Measurements from ENCODE around the gene XYLT1. TPM values are rescaled to one million over a fixed set of nuclear protein-coding genes. Genes with fewer than 3 reads are reported as not detected.

The XYLT1 gene
- polyA plus RNA-seq, 1 of the 3 experiments (the other 2 are of a cell fraction), result 17.6 TPM

GRCh38 chr16:17056666-17057065 is 414.1 kb downstream of the XYLT1 start:
- CTCF ChIA-PET, result no interaction called here
- no peaks in the 10 kb centered on the region for H3K9me2 ChIP-seq
- no CpG with 5 or more reads among the region's 1 CpG for WGBS (ENCODE audit: low lambda C conversion rate)

More at GRCh38 chr16:17056666-17057065, 414.1 kb downstream of the XYLT1 start:
- no peak for TF ChIP-seq FOXM1 (IDR thresholded peaks at IDR 0.05; ENCODE audit: low read depth)
- no peak for TF ChIP-seq NRF1 (IDR thresholded peaks at IDR 0.05; ENCODE audit: low read depth, low read length)
- no peak for TF ChIP-seq USF2 (IDR thresholded peaks at IDR 0.05; ENCODE audit: borderline replicate concordance, low read depth, low read length)
- TF ChIP-seq MEF2A (IDR thresholded peaks at IDR 0.05; ENCODE audit: borderline replicate concordance, low read depth), result no peak
- no peak for TF ChIP-seq FOSL2 (IDR thresholded peaks at IDR 0.05; ENCODE audit: borderline replicate concordance, low read depth)
- no peak for TF ChIP-seq NFIC (IDR thresholded peaks at IDR 0.05; ENCODE audit: borderline replicate concordance)
- TF ChIP-seq RAD21 (IDR thresholded peaks at IDR 0.05; ENCODE audit: low read length), result no peak
- no peak for TF ChIP-seq POLR2AphosphoS5 (IDR thresholded peaks at IDR 0.05; ENCODE audit: low read depth, low read length)
- no peak for TF ChIP-seq CTCF (IDR thresholded peaks at IDR 0.05)
- no peak for TF ChIP-seq PBX3 (IDR thresholded peaks at IDR 0.05)
- TF ChIP-seq MXI1 (IDR thresholded peaks at IDR 0.05; ENCODE audit: low read depth, low read length), result no peak
- no peaks in the 10 kb centered on the region for H3K36me3 ChIP-seq (replicated peaks in 1 of 2; ENCODE audit: control insufficient read depth in 1 of 2, insufficient read depth in 2 of 2, low read length in 1 of 2)
- no peaks in the 10 kb centered on the region for H3F3A ChIP-seq (replicated peaks; ENCODE audit: insufficient read depth)
- H3K9me3 ChIP-seq, result no peaks in the 10 kb centered on the region
- no peak overlapping the region for H2AFZ ChIP-seq (ENCODE audit: low read depth)
- no peak overlapping the region for H3K4me2 ChIP-seq
- H4K20me1 ChIP-seq (ENCODE audit: insufficient read depth), result no peaks in the 10 kb centered on the region
- no peak for DNase-seq
- H3K27me3 ChIP-seq (ENCODE audit: insufficient read depth), result no peaks in the 10 kb centered on the region
- H3K4me1 ChIP-seq (ENCODE audit: control insufficient read depth in 1 of 2, insufficient read depth in 2 of 2, low read depth in 1 of 2, low read length in 1 of 2), result peaks cover 0 to 5% of the 10 kb centered on the region in 2 experiments; a peak in 1 of 4 replicates
- POLR2A ChIA-PET, result no interaction called here
- no peak overlapping the region for H3K4me3 ChIP-seq (ENCODE audit: low read depth in 2 of 2, low read length in 1 of 2)
- no peak overlapping the region for H3K9ac ChIP-seq
- no peak overlapping the region for H3K27ac ChIP-seq (ENCODE audit: low read depth in 2 of 2, low read length in 1 of 2)
- no peaks in the 10 kb centered on the region for H3K79me2 ChIP-seq (ENCODE audit: insufficient read depth)

Measured in SK-N-SH (cell line).